ENCODE measurements around the gene ATG10. TPM values are rescaled to one million over a fixed set of nuclear protein-coding genes. Genes with fewer than 3 reads are reported as not detected.

The ATG10 gene
- total RNA-seq, 1 experiment from 2014 or later = 12.2 TPM

DNA sequence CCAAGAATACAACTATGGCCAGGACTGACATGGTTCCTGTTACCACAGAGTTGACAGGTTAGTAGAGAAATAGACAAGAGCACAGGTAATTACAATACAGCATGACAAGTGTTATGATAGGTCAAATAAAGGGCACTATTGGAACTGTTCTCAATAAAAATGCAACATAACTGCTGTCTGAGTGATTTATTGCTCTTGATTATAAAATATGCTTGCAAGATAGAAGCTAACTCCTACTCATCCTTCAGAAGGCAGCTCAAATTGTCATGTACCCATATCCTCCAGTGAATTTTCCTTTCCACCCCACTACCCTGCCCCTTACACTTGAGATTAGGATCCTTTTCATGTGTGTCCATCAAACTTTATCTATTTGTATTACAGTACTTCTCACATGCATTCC is 35.1 kb upstream of the ATG10 start:
- Mint-ChIP-seq H3K4me3 (no peak overlapping the region), H3K4me1 (0 out of 2 replicates have a peak, but pooled peaks cover 2% of the 10 kb centered on the region), H3K36me3 (peaks cover 15% of the 10 kb centered on the region), H3K27me3 (ENCODE audit: low read depth) (no peaks in the 10 kb centered on the region; the same call in 1 of the 2 replicates), H3K9me3 (peaks cover 27% of the 10 kb centered on the region), H3K27ac (no peak overlapping the region)
- CTCF ChIA-PET = no interaction called here
- POLR2A ChIA-PET = no interaction called here
- no peak for TF ChIP-seq MXD4 (CRISPR knock-in tag; IDR thresholded peaks at IDR 0.05; ENCODE audit: borderline replicate concordance)
- TF ChIP-seq IRF2 (CRISPR knock-in tag; IDR thresholded peaks at IDR 0.05; ENCODE audit: borderline replicate concordance, low read depth) = no peak
- TF ChIP-seq ZNF396 (CRISPR knock-in tag; IDR thresholded peaks at IDR 0.05; ENCODE audit: borderline replicate concordance) = no peak
- TF ChIP-seq ATF3 (CRISPR knock-in tag; conservative IDR thresholded peaks at IDR 0.05) = no peak
- TF ChIP-seq, protein P1, sequence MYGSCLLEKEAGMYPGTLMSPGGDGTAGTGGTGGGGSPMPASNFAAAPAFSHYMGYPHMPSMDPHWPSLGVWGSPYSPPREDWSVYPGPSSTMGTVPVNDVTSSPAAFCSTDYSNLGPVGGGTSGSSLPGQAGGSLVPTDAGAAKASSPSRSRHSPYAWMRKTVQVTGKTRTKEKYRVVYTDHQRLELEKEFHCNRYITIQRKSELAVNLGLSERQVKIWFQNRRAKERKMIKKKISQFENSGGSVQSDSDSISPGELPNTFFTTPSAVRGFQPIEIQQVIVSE (CRISPR knock-in tag; IDR thresholded peaks at IDR 0.05; ENCODE audit: borderline replicate concordance) = no peak
- ATAC-seq (no peak), DNase-seq (ENCODE audit: low spot score) (no peak)

DNA sequence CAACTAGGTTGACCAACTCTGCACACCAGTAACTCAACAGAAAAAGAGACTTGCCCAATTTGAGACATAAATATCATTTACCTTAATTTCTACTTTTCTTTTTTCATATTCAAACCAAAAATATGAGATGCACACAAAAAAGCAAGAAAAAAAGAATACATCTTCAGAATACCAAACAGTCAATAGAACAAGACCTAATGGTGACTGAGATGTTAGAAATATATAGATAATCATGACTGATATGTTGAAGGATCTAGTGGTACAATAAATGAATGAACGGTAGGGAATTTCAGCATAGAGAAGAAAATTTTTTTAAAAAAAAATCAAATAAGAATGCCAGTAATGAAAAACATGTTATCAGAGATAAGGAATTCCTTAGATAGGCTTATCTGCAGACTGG is 29.1 kb upstream of the ATG10 start:
- ATAC-seq = no peak
- no peak overlapping the region for H3K4me3 Mint-ChIP-seq
- H3K27ac Mint-ChIP-seq = no peak overlapping the region

DNA sequence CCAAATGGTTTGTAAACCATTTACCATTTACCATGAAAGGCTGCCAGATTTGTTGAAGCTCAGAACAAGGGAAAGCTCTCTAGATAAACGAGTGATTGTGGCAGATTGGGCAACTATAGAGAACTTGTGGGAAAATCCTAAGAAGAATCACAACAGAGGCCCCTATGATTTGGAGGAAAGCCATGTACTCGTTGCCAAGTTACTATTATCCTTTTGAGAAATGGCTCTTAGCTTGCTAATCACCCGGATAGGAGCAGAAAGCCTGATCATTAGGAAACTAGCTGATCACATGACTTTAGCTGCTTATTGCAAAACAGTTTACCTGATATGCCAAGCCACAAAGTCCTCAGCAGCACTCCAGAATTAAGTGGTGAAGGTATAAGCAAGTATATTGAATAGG is 23.5 kb upstream of the ATG10 start:
- no peaks in the 10 kb centered on the region for H3K27me3 Mint-ChIP-seq (ENCODE audit: low read depth)
- peaks cover 12% of the 10 kb centered on the region for H3K4me1 Mint-ChIP-seq
- H3K4me3 Mint-ChIP-seq = no peak overlapping the region
- ATAC-seq = no peak
- H3K9me3 Mint-ChIP-seq = peaks cover 6% of the 10 kb centered on the region
- ChIA-PET POLR2A (no interaction called here), CTCF (no interaction called here)
- no peak for DNase-seq (ENCODE audit: low spot score)
- peaks cover 2% of the 10 kb centered on the region for H3K36me3 Mint-ChIP-seq
- H3K27ac Mint-ChIP-seq = no peak overlapping the region
- no peak for TF ChIP-seq ESRRA (CRISPR knock-in tag; IDR thresholded peaks at IDR 0.05; ENCODE audit: borderline replicate concordance)
- no peak for TF ChIP-seq PRDM15 (CRISPR knock-in tag; IDR thresholded peaks at IDR 0.05)
- no peak for TF ChIP-seq ZNF232 (CRISPR knock-in tag; IDR thresholded peaks at IDR 0.05)

More for the DNA sequence above, 29.1 kb upstream of the ATG10 start:
- CTCF ChIA-PET = no interaction called here
- no peak for DNase-seq (ENCODE audit: low spot score)
- Mint-ChIP-seq H3K4me1 (no peaks in the 10 kb centered on the region), H3K36me3 (peaks cover 32% of the 10 kb centered on the region), H3K9me3 (peaks cover 38% of the 10 kb centered on the region), H3K27me3 (ENCODE audit: low read depth) (no peaks in the 10 kb centered on the region)
- POLR2A ChIA-PET = no interaction called here
- TF ChIP-seq TCF7 (CRISPR knock-in tag; IDR thresholded peaks at IDR 0.05; ENCODE audit: low read depth) = no peak
- TF ChIP-seq FOXP1 (CRISPR knock-in tag; IDR thresholded peaks at IDR 0.05; ENCODE audit: borderline replicate concordance) = no peak
- TF ChIP-seq ATF2 (CRISPR knock-in tag; IDR thresholded peaks at IDR 0.05; ENCODE audit: borderline replicate concordance, low read depth) = no peak
- no peak for TF ChIP-seq NFATC4 (CRISPR knock-in tag; IDR thresholded peaks at IDR 0.05)
- no peak for TF ChIP-seq USF2 (CRISPR knock-in tag; IDR thresholded peaks at IDR 0.05)
- TF ChIP-seq OVOL2 (CRISPR knock-in tag; IDR thresholded peaks at IDR 0.05; ENCODE audit: borderline replicate concordance) = no peak
- TF ChIP-seq JUN (CRISPR knock-in tag; IDR thresholded peaks at IDR 0.05) = no peak
- no peak for TF ChIP-seq ZNF423 (CRISPR knock-in tag; IDR thresholded peaks at IDR 0.05)

Data from WTC11 (cell line).